Mucosa of descending colon (tissue), 3 donors: Measurements from ENCODE around the gene KIRREL3. TPM values are rescaled to one million over a fixed set of nuclear protein-coding genes. Genes with fewer than 3 reads are reported as not detected.
"Not testable (repeated sequence)": the region's sequence is repeated elsewhere in the genome, so short reads cannot be mapped to it uniquely, and the experiment has no call there.

Experiments
- ATAC-seq: fragments of 200-7000 bp; cut with Tn5 transposase; one replicate; pipeline ENCODE4 v1.9.1; 2020; ENCODE audit warnings: mild to moderate bottlenecking, moderate library complexity
- DNase-seq, 3 donors: peaks; one replicate each; pipeline ENCODE4 v3.0.0-alpha.2; 2020
- H3K36me3 ChIP-seq: fragments of 200-600 bp; one replicate; pipeline ENCODE4 v1.8.0; 2021; ENCODE audit warnings: low read depth, mild to moderate bottlenecking
- H3K4me1 ChIP-seq: fragments of 200-600 bp; one replicate; pipeline ENCODE4 v1.8.0; 2021; ENCODE audit warnings: low read depth, mild to moderate bottlenecking
- H3K4me3 ChIP-seq: fragments of 200-600 bp; one replicate; pipeline ENCODE4 v1.8.0; 2021; ENCODE audit warnings: mild to moderate bottlenecking
- H3K9me3 ChIP-seq: fragments of 200-600 bp; one replicate; pipeline ENCODE4 v1.8.0; 2021; ENCODE audit warnings: mild to moderate bottlenecking
- CTCF ChIP-seq: fragments of 200-600 bp; IDR thresholded peaks from one replicate; pipeline ENCODE4 v1.8.0; 2022; ENCODE audit warnings: antibody characterized with exemption, mild to moderate bottlenecking
- intact Hi-C, 2 donors: fragments of 100-400 bp; cut with DNase I in 1 of 2; cut with micrococcal nuclease in 1 of 2; formaldehyde crosslinking; loops; one replicate each; pipeline versions ENCODE4 v1.11.0 to v1.11.1; 2022; cut with DNase I, micrococcal nuclease
- total RNA-seq, 3 donors: library from RNA; stranded (reverse); fragmentation: NEBNext Ultra II Directional in 2 of 3; extraction: Animal tissue kit (Norgen Biotek cat#: 25700) in 2 of 3; gene quantifications; one replicate each; pipeline versions ENCODE4 v1.2.1 to v1.2.4, GENCODE V29; 2021 to 2023
- donor health status: DM: no; HTN: no; CAD: no; lungs with moderate emphysema.
- donor health status: DM: no; HTN: no; CAD: no.
- donor health status: DM: no; HTN: yes; CAD: no.

The KIRREL3 gene
- total RNA-seq, 3 donors from 2014 or later: 0.23 to 2.4 (median 0.70) TPM

GRCh38 chr11:126383339-126384335 is 616.9 kb downstream of the KIRREL3 start:
- intact Hi-C loops: no loop called here

GRCh38 chr11:126382641-126383040 is 617.9 kb downstream of the KIRREL3 start:
- H3K9me3 ChIP-seq, DNase-seq, H3K4me3 ChIP-seq, intact Hi-C loops, H3K36me3 ChIP-seq: not testable (repeated sequence)
- ATAC-seq: peak; percentile 27
- H3K4me1 ChIP-seq: peaks cover 26% of the 10 kb centered on the region

More at GRCh38 chr11:126383339-126384335, 616.9 kb downstream of the KIRREL3 start:
- Histone ChIP-seq H3K4me3 (no peak overlapping the region), H3K4me1 (peaks cover 27% of the 10 kb centered on the region), H3K36me3 (no peaks in the 10 kb centered on the region), H3K9me3 (no peaks in the 10 kb centered on the region)
- DNase-seq (no peak), ATAC-seq (no peak)
- TF ChIP-seq CTCF: no peak

- DNase-seq, H3K36me3 ChIP-seq, intact Hi-C loops, H3K4me3 ChIP-seq, H3K9me3 ChIP-seq: not testable (repeated sequence)
- peaks cover 19% of the 10 kb centered on the region for H3K4me1 ChIP-seq
- ATAC-seq: peak; percentile 9
These were observed 618.6 kb downstream of the KIRREL3 start for GRCh38 chr11:126381960-126382359.

GRCh38 chr11:126380909-126381308 is 619.7 kb downstream of the KIRREL3 start:
- intact Hi-C loops: no loop called here
- DNase-seq (no peak), ATAC-seq (no peak)
- no peaks in the 10 kb centered on the region for H3K36me3 ChIP-seq
- no peaks in the 10 kb centered on the region for H3K9me3 ChIP-seq
- H3K4me1 ChIP-seq: peaks cover 10% of the 10 kb centered on the region
- no peak overlapping the region for H3K4me3 ChIP-seq
- TF ChIP-seq CTCF: no peak

- H3K4me1 ChIP-seq: peaks cover 5% of the 10 kb centered on the region
- no peak for TF ChIP-seq CTCF
- H3K9me3 ChIP-seq: no peaks in the 10 kb centered on the region
- ATAC-seq (no peak), DNase-seq (no peak)
- intact Hi-C loops: no loop called here
- no peak overlapping the region for H3K4me3 ChIP-seq
- H3K36me3 ChIP-seq: no peaks in the 10 kb centered on the region
These were observed 621.8 kb downstream of the KIRREL3 start for GRCh38 chr11:126378763-126379162.

GRCh38 chr11:126375726-126376125 is 624.8 kb downstream of the KIRREL3 start:
- Histone ChIP-seq H3K9me3 (no peaks in the 10 kb centered on the region), H3K4me3 (no peak overlapping the region), H3K36me3 (no peaks in the 10 kb centered on the region), H3K4me1 (no peaks in the 10 kb centered on the region)
- ATAC-seq (peak; percentile 70), DNase-seq (no peak)
- TF ChIP-seq CTCF: no peak
- intact Hi-C loops: no loop called here

- H3K9me3 ChIP-seq, ATAC-seq, H3K4me3 ChIP-seq, intact Hi-C loops, H3K36me3 ChIP-seq, H3K4me1 ChIP-seq, DNase-seq: not testable (repeated sequence)
These were observed 625.8 kb downstream of the KIRREL3 start for GRCh38 chr11:126374562-126375300.

GRCh38 chr11:126373389-126374066 is 627.0 kb downstream of the KIRREL3 start:
- intact Hi-C loops, H3K4me3 ChIP-seq, ATAC-seq, H3K36me3 ChIP-seq, H3K9me3 ChIP-seq, H3K4me1 ChIP-seq, DNase-seq: not testable (repeated sequence)
